ENCODE data around the gene DSTN. TPM values are rescaled to one million over a fixed set of nuclear protein-coding genes. Genes with fewer than 3 reads are reported as not detected.

Gene DSTN
- total and polyA plus RNA-seq, 2 of the 4 experiments (the other 2 are of a cell fraction), result 221 to 269 TPM

DNA sequence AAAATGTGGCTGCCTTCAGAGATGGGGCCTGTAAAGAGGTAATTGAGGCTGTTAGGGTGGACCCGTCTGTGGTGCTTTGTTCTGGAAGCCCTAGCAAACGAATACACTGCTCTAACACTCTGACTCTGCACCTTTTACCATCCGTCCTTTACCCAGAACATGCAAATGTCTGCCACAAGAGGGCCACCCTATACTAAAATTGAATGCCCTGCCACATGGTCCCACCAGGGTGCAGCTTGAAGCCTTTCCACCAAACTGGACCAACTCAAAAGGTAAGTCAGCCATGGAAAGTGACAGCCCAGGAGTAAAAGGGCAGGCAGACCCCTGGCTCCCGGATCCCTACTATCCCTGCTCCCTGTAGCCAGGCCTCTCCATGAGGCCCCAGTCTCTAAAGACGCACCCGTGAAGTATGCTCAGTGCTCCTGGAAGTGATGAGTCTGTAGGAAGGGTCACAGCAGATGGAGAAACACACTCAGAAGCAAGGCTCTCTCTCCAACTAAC is 32.9 kb upstream of the DSTN start (continued):
- TF ChIP-seq RAD21 (IDR thresholded peaks at IDR 0.05; ENCODE audit: low read length) (peak; percentile 94), CHD1 (IDR thresholded peaks at IDR 0.05; ENCODE audit: low read depth, low read length) (no peak)

DNA sequence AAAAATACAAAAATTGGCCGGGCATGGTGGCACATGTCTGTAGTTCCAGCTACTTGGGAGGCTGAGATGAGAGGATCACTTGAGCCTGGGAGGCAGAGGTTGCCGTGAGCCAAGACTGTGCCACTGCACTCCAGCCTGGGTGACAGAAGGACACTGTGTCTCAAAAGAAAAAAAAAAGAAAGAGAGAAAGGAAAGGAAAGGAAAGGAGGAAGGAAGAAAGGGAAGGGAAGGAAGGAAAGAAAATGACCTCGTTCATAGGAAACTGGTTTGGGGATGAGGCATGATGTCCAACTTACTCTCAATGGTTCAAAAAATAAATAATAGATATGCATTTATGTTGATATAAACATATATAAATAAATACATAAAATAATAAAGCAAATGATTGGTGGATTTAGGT is 31.9 kb upstream of the DSTN start:
- Histone ChIP-seq H3K23ac (ENCODE audit: low read depth, low read length) (no peak overlapping the region), H4K5ac (ENCODE audit: low read depth, low read length) (no peak overlapping the region), H3K4me2 (ENCODE audit: low read depth, low read length) (no peak overlapping the region), H3K4ac (ENCODE audit: low read depth, low read length) (no peak overlapping the region), H2BK120ac (ENCODE audit: low read depth, low read length) (no peak overlapping the region), H3K79me1 (ENCODE audit: low read depth in 1 of 2, low read length in 2 of 2) (peaks cover 0 to 13% of the 10 kb centered on the region in 2 experiments; a peak in 2 of 4 replicates), H2BK20ac (ENCODE audit: low read depth, low read length) (no peak overlapping the region), H2AK5ac (ENCODE audit: low read depth, low read length) (no peak overlapping the region), H3K27ac (ENCODE audit: insufficient read depth, low read length) (no peak overlapping the region), H4K91ac (ENCODE audit: insufficient read depth, low read depth, low read length) (no peak overlapping the region), H3K27me3 (ENCODE audit: control insufficient read depth, insufficient read depth, low read length) (peaks cover 4% of the 10 kb centered on the region), H2AFZ (replicated peaks; ENCODE audit: low read length, poor library complexity) (no peak overlapping the region), H3K36me3 (ENCODE audit: control insufficient read depth, insufficient read depth, low read length) (no peaks in the 10 kb centered on the region), H4K20me1 (ENCODE audit: insufficient read depth, low read length) (peaks cover 2% of the 10 kb centered on the region; the same call in 1 of the 2 replicates), H3K4me1 (ENCODE audit: control insufficient read depth, insufficient read depth, low read length) (peaks cover 4% of the 10 kb centered on the region), H3K9me1 (ENCODE audit: insufficient read depth, low read length) (peaks cover 5% of the 10 kb centered on the region; the same call in 1 of the 2 replicates), H2BK15ac (ENCODE audit: low read depth, low read length) (no peak overlapping the region), H3K14ac (replicated peaks; ENCODE audit: low read depth, low read length) (no peak overlapping the region), H2AK9ac (replicated peaks; ENCODE audit: low read depth, low read length, poor library complexity) (no peak overlapping the region), H3K4me3 (ENCODE audit: insufficient read depth, low read depth, low read length) (no peak overlapping the region), H3K18ac (ENCODE audit: low read depth, low read length) (no peak overlapping the region), H4K8ac (ENCODE audit: low read depth in 2 of 2, low read length in 2 of 2) (no peak overlapping the region), H3K56ac (ENCODE audit: extremely low read depth, insufficient read depth, low read length) (no peak overlapping the region), H2BK5ac (ENCODE audit: low read depth, low read length, poor library complexity, severe bottlenecking) (no peak overlapping the region), H3K9ac (ENCODE audit: low read depth, low read length) (no peak overlapping the region), H3K9me3 (ENCODE audit: control insufficient read depth, insufficient read depth, low read length) (no peaks in the 10 kb centered on the region)
- no peak for ATAC-seq (ENCODE audit: low read depth)
- no TSS peak for BruUV-seq (replicated peaks)
- in situ Hi-C loops (cut with MboI; ENCODE audit: low sequenced_read_pairs), result loop anchor here (5.0 kb wide), 2 partner anchors 34 to 74 kb away; partner anchors contain the start of gene DSTN
- TF ChIP-seq POLR2A (IDR thresholded peaks at IDR 0.05; ENCODE audit: low read depth, low read length) (no peak), CTCF (conservative IDR thresholded peaks at IDR 0.05; ENCODE audit: low read depth, low read length) (no peak), RFX5 (IDR thresholded peaks at IDR 0.05; ENCODE audit: low read depth, low read length) (no peak), MAZ (IDR thresholded peaks at IDR 0.05; ENCODE audit: borderline replicate concordance, low read depth, low read length) (no peak), MXI1 (IDR thresholded peaks at IDR 0.05; ENCODE audit: borderline replicate concordance, low read depth, low read length) (no peak), ELK1 (IDR thresholded peaks at IDR 0.05; ENCODE audit: borderline replicate concordance, low read depth, low read length) (no peak), BHLHE40 (IDR thresholded peaks at IDR 0.05; ENCODE audit: low read depth, low read length) (no peak), MAFK (IDR thresholded peaks at IDR 0.05; ENCODE audit: low read depth, low read length) (no peak)
- TF ChIP-seq, protein P1, sequence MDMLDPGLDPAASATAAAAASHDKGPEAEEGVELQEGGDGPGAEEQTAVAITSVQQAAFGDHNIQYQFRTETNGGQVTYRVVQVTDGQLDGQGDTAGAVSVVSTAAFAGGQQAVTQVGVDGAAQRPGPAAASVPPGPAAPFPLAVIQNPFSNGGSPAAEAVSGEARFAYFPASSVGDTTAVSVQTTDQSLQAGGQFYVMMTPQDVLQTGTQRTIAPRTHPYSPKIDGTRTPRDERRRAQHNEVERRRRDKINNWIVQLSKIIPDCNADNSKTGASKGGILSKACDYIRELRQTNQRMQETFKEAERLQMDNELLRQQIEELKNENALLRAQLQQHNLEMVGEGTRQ (IDR thresholded peaks at IDR 0.05; ENCODE audit: low read depth, low read length), result no peak
- no peak for DNase-seq
- intact Hi-C loops (cut with micrococcal nuclease), result loop anchor here (1.0 to 10.0 kb wide), 7 partner anchors 32 to 459 kb away; partner anchors contain the start of gene DSTN
- ChIA-PET CTCF (no interaction called here), POLR2A (ENCODE audit: unreplicated experiment) (no interaction called here)
- WGBS, 2 experiments (ENCODE audit: extremely low coverage in 2 of 2, insufficient read length in 1 of 2), result 100% methylated on average over 1 of the region's 3 CpGs; no CpG with 5 or more reads in 1 of the 2 experiments
- dilution Hi-C loops (cut with HindIII; ENCODE audit: low sequenced_read_pairs, unreplicated experiment), result no loop called here
